ENCODE data around the gene TOPBP1. TPM values are rescaled to one million over a fixed set of nuclear protein-coding genes. Genes with fewer than 3 reads are reported as not detected.

Gene TOPBP1
- total and polyA plus RNA-seq, 9 of the 15 experiments (the other 6 are each of a cell fraction or from before 2014, with no cell fraction given) = 16.6 to 77.6 (median 58.2) TPM

- TF ChIP-seq ZBTB40 (IDR thresholded peaks at IDR 0.05) = peak; percentile 91
- TF ChIP-seq ZBTB40 (CRISPR knock-in tag; IDR thresholded peaks at IDR 0.05) = no peak
- TF ChIP-seq ZBTB26 (CRISPR knock-in tag; IDR thresholded peaks at IDR 0.05) = no peak
- no peak for TF ChIP-seq SFPQ (IDR thresholded peaks at IDR 0.05; ENCODE audit: low read depth, low read length)
- TF ChIP-seq ETV6 (IDR thresholded peaks at IDR 0.05; ENCODE audit: borderline replicate concordance in 1 of 2, low read depth in 2 of 2, low read length in 1 of 2) = peak; percentile 70 to 86; a peak in 3 of 4 replicates
- TF ChIP-seq ETV6 (CRISPR knock-in tag; IDR thresholded peaks at IDR 0.05; ENCODE audit: borderline replicate concordance) = no peak
- TF ChIP-seq CREB1 (IDR thresholded peaks at IDR 0.05) = peak; percentile 75
- peak; percentile 67 for TF ChIP-seq CREB1 (CRISPR knock-in tag; IDR thresholded peaks at IDR 0.05)
- TF ChIP-seq KLF10 (CRISPR knock-in tag; IDR thresholded peaks at IDR 0.05) = no peak
- TF ChIP-seq GABPB1 (CRISPR knock-in tag; IDR thresholded peaks at IDR 0.05) = peak; percentile 79
- peak; percentile 84 for TF ChIP-seq ATF7 (IDR thresholded peaks at IDR 0.05)
- TF ChIP-seq HNRNPK (IDR thresholded peaks at IDR 0.05; ENCODE audit: low read depth, low read length, poor library complexity, severe bottlenecking) = no peak
These were observed at the start of gene TOPBP1 (continued) for GRCh38 chr3:133661454-133662277.
